ENCODE data around the gene VEZT.
"Not testable (repeated sequence)": the region's sequence is repeated elsewhere in the genome, so short reads cannot be mapped to it uniquely, and the experiment has no call there.

DNA sequence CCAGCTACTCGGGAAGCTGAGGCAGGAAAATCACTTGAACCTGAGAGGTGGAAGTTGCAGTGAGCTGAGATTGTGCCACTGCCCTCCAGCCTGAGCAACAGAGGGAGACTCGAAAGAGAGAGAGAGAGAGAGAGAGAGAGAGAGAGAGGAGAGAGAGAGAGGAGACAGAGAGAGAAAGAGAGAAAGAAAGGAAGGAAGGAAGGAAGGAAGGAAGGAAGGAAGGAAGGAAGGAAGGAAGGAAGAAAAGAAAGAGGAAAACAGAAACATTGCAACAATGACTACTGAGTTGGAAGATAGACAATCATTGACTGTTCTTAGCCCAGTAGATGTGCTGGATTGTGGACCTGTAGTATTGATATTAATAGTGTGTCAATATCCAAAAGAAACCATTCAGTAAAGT is 22.2 kb downstream of the VEZT start:
- TF ChIP-seq EP300, POLR2AphosphoS5 (IDR thresholded peaks at IDR 0.05): not testable (repeated sequence)
- TF ChIP-seq, protein P1, sequence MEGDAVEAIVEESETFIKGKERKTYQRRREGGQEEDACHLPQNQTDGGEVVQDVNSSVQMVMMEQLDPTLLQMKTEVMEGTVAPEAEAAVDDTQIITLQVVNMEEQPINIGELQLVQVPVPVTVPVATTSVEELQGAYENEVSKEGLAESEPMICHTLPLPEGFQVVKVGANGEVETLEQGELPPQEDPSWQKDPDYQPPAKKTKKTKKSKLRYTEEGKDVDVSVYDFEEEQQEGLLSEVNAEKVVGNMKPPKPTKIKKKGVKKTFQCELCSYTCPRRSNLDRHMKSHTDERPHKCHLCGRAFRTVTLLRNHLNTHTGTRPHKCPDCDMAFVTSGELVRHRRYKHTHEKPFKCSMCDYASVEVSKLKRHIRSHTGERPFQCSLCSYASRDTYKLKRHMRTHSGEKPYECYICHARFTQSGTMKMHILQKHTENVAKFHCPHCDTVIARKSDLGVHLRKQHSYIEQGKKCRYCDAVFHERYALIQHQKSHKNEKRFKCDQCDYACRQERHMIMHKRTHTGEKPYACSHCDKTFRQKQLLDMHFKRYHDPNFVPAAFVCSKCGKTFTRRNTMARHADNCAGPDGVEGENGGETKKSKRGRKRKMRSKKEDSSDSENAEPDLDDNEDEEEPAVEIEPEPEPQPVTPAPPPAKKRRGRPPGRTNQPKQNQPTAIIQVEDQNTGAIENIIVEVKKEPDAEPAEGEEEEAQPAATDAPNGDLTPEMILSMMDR (IDR thresholded peaks at IDR 0.05), result not testable (repeated sequence)

Data from esophagus muscularis mucosa (tissue), 4 donors.